ENCODE measurements around the gene PWWP2A.

PWWP2A gene

GRCh38 chr5:160128632-160129031 lies 9.4 kb upstream of the PWWP2A start:
- no peak overlapping the region for H3K4me2 ChIP-seq (ENCODE audit: insufficient read depth, low read length)
- no peaks in the 10 kb centered on the region for H3K27me3 ChIP-seq (ENCODE audit: insufficient read depth, low read length, poor library complexity)
- no peak for DNase-seq
- H3K9me3 ChIP-seq (ENCODE audit: insufficient read depth, low read length, severe bottlenecking) = no peaks in the 10 kb centered on the region
- ATAC-seq (ENCODE audit: insufficient read depth, low read depth) = no peak
- H3K36me3 ChIP-seq (ENCODE audit: insufficient read depth, low read length) = no peaks in the 10 kb centered on the region
- no peaks in the 10 kb centered on the region for H3K79me2 ChIP-seq (ENCODE audit: insufficient read depth, low read length)
- TF ChIP-seq CTCF (IDR thresholded peaks at IDR 0.05; ENCODE audit: borderline replicate concordance, extremely low read depth, low read length, poor library complexity, severe bottlenecking) (no peak), EZH2 (IDR thresholded peaks at IDR 0.05; ENCODE audit: borderline replicate concordance, low read depth, low read length, severe bottlenecking) (no peak)
- no peak overlapping the region for H3K27ac ChIP-seq (ENCODE audit: low read length)
- H4K20me1 ChIP-seq (ENCODE audit: insufficient read depth, low read length) = no peaks in the 10 kb centered on the region
- no peaks in the 10 kb centered on the region for H3K4me1 ChIP-seq (ENCODE audit: insufficient read depth, low read length)
- H3K9ac ChIP-seq (ENCODE audit: low read depth, low read length) = no peak overlapping the region
- H2AFZ ChIP-seq (ENCODE audit: low read depth, low read length) = no peak overlapping the region
- H3K4me3 ChIP-seq (ENCODE audit: low read depth in 1 of 2, low read length in 2 of 2) = no peak overlapping the region

- Histone ChIP-seq H3K27ac (ENCODE audit: low read length) (no peak overlapping the region), H3K27me3 (ENCODE audit: insufficient read depth, low read length, poor library complexity) (no peaks in the 10 kb centered on the region), H3K9me3 (ENCODE audit: insufficient read depth, low read length, severe bottlenecking) (no peaks in the 10 kb centered on the region), H3K4me2 (ENCODE audit: insufficient read depth, low read length) (peak overlapping the region; percentile 59), H3K4me1 (ENCODE audit: insufficient read depth, low read length) (peaks cover 22% of the 10 kb centered on the region), H4K20me1 (ENCODE audit: insufficient read depth, low read length) (peaks cover 2% of the 10 kb centered on the region; the same call in 1 of the 2 replicates), H3K79me2 (ENCODE audit: insufficient read depth, low read length) (peaks cover 36% of the 10 kb centered on the region), H3K4me3 (ENCODE audit: low read depth in 1 of 2, low read length in 2 of 2) (peak overlapping the region in 1 of 2 experiments; percentile 51; a peak in 2 of 4 replicates), H3K36me3 (ENCODE audit: insufficient read depth, low read length) (peaks cover 26% of the 10 kb centered on the region), H3K9ac (ENCODE audit: low read depth, low read length) (peak overlapping the region; percentile 15; the same call in 1 of the 2 replicates), H2AFZ (ENCODE audit: low read depth, low read length) (peak overlapping the region; percentile 58)
- no peak for ATAC-seq (ENCODE audit: insufficient read depth, low read depth)
- no peak for DNase-seq
- no peak for TF ChIP-seq CTCF (IDR thresholded peaks at IDR 0.05; ENCODE audit: borderline replicate concordance, extremely low read depth, low read length, poor library complexity, severe bottlenecking)
- no peak for TF ChIP-seq EZH2 (IDR thresholded peaks at IDR 0.05; ENCODE audit: borderline replicate concordance, low read depth, low read length, severe bottlenecking)
Observed at GRCh38 chr5:160119905-160120266, 636 bp upstream of the PWWP2A start.

GRCh38 chr5:160118349-160119141 lies 705 bp downstream of the PWWP2A start:
- H3K36me3 ChIP-seq (ENCODE audit: insufficient read depth, low read length) = peaks cover 39% of the 10 kb centered on the region
- TF ChIP-seq CTCF (IDR thresholded peaks at IDR 0.05; ENCODE audit: borderline replicate concordance, extremely low read depth, low read length, poor library complexity, severe bottlenecking) (no peak), EZH2 (IDR thresholded peaks at IDR 0.05; ENCODE audit: borderline replicate concordance, low read depth, low read length, severe bottlenecking) (no peak)
- peaks cover 49% of the 10 kb centered on the region for H3K79me2 ChIP-seq (ENCODE audit: insufficient read depth, low read length)
- H3K9ac ChIP-seq (ENCODE audit: low read depth, low read length) = peak overlapping the region; percentile 98
- peak overlapping the region; percentile 98 for H3K4me2 ChIP-seq (ENCODE audit: insufficient read depth, low read length)
- peak overlapping the region; percentile 90 for H3K27ac ChIP-seq (ENCODE audit: low read length)
- H3K27me3 ChIP-seq (ENCODE audit: insufficient read depth, low read length, poor library complexity) = no peaks in the 10 kb centered on the region
- H3K4me3 ChIP-seq (ENCODE audit: low read depth in 1 of 2, low read length in 2 of 2) = peak overlapping the region; percentile 92 to 93
- ATAC-seq (ENCODE audit: insufficient read depth, low read depth) (peak; percentile 18), DNase-seq (peak; percentile 54)
- peak overlapping the region; percentile 97 for H2AFZ ChIP-seq (ENCODE audit: low read depth, low read length)
- H3K9me3 ChIP-seq (ENCODE audit: insufficient read depth, low read length, severe bottlenecking) = no peaks in the 10 kb centered on the region
- peaks cover 8% of the 10 kb centered on the region; the same call in 1 of the 2 replicates for H4K20me1 ChIP-seq (ENCODE audit: insufficient read depth, low read length)
- H3K4me1 ChIP-seq (ENCODE audit: insufficient read depth, low read length) = peaks cover 22% of the 10 kb centered on the region
